OCI-LY7 (cell line): ENCODE measurements around the gene SPTB.

Experiments
- EZH2phosphoT487 ChIP-seq: fragments of 200-600 bp; sonication (generic); IDR thresholded peaks from 2 replicates; pipeline ENCODE4 v1.6.1; 2018; ENCODE audit warnings: low read depth, borderline replicate concordance, mild to moderate bottlenecking, mixed run types, antibody characterized with exemption, low read length, moderate library complexity, mixed read lengths
- TF ChIP-seq, protein P1 (sequence below): fragments of 200-600 bp; sonication (generic); conservative IDR thresholded peaks from 2 replicates; pipeline ENCODE4 v1.5.1; 2014; ENCODE audit warnings: mild to moderate bottlenecking, antibody characterized with exemption, low read length, moderate library complexity, mixed read lengths

DNA sequence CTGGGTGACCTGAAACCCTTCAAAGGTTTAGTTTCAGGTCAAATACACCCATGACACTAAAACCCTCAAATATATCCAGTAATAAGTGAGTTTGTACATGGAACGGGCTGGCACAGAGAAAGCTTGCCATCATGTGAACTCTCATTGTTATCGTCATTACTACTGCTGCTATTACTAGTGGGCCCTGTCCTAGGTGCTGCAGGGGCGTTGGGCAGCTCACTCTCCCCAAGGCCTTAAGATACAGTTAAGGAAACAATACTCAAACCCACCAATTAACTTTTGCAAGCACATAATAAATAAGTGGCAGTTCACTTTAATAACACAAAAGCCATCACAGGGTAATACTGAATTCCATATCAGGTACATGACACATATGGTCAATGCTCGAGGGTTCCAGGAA is 71.3 kb downstream of the SPTB start:
- TF ChIP-seq, protein P1, sequence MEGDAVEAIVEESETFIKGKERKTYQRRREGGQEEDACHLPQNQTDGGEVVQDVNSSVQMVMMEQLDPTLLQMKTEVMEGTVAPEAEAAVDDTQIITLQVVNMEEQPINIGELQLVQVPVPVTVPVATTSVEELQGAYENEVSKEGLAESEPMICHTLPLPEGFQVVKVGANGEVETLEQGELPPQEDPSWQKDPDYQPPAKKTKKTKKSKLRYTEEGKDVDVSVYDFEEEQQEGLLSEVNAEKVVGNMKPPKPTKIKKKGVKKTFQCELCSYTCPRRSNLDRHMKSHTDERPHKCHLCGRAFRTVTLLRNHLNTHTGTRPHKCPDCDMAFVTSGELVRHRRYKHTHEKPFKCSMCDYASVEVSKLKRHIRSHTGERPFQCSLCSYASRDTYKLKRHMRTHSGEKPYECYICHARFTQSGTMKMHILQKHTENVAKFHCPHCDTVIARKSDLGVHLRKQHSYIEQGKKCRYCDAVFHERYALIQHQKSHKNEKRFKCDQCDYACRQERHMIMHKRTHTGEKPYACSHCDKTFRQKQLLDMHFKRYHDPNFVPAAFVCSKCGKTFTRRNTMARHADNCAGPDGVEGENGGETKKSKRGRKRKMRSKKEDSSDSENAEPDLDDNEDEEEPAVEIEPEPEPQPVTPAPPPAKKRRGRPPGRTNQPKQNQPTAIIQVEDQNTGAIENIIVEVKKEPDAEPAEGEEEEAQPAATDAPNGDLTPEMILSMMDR: no peak
- TF ChIP-seq EZH2phosphoT487: no peak
